ENCODE measurements around the gene LARP4B. TPM values are rescaled to one million over a fixed set of nuclear protein-coding genes. Genes with fewer than 3 reads are reported as not detected.

Gene LARP4B
- total and polyA plus RNA-seq, 2 donors (not counting 1 experiment from before 2014, with no cell fraction given), result 35.6 to 129 TPM

DNA sequence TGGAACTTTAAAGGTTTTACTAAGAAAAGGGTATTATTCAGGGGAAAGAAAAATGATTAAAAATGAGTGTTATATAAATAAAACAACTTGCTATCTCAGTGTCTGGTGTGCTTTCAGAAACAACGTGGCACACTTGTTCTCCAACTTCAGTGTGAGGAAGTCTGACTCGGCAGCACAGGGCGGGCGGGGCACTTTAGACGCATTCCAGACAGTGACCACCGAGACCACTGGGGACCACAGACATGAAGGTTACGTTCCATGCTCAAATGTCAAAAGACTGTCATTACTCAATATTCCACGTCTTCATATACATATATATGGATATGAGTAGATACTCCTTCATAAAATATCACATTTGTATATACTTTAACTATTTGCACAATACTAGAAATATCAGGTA, 87.0 kb downstream of the LARP4B start:
- H3K9me3 Mint-ChIP-seq (ENCODE audit: insufficient read depth), result peaks cover 2% of the 10 kb centered on the region
- H3K27me3 ChIP-seq (replicated peaks in 1 of 4; ENCODE audit: control extremely low read depth in 1 of 4, control insufficient read depth in 3 of 4, insufficient read depth in 4 of 4, low read length in 3 of 4), result no peaks in the 10 kb centered on the region
- H3K4me3 Mint-ChIP-seq, result no peak overlapping the region
- no peak for DNase-seq
- intact Hi-C loops (cut with micrococcal nuclease), result no loop called here
- H3K36me3 ChIP-seq (replicated peaks in 1 of 2; ENCODE audit: control extremely low read depth in 1 of 2, control insufficient read depth in 1 of 2, extremely low read depth in 1 of 2, insufficient read depth in 2 of 2, low read length in 1 of 2), result peaks cover 4 to 69% of the 10 kb centered on the region in 2 experiments
- no peak for ATAC-seq (ENCODE audit: low read depth)
- no peaks in the 10 kb centered on the region for H3K27me3 Mint-ChIP-seq
- no peak overlapping the region for H3K27ac Mint-ChIP-seq
- CTCF ChIA-PET, result no interaction called here
- H3K4me3 ChIP-seq (ENCODE audit: control extremely low read depth in 1 of 5, extremely low read depth in 1 of 5, insufficient read depth in 1 of 5, low read depth in 2 of 5, low read length in 4 of 5), result no peak overlapping the region
- H4K20me1 ChIP-seq (ENCODE audit: control insufficient read depth, insufficient read depth, low read length, poor library complexity, severe bottlenecking), result peaks cover 45% of the 10 kb centered on the region
- no peaks in the 10 kb centered on the region for H3K4me1 ChIP-seq (ENCODE audit: control insufficient read depth in 2 of 2, insufficient read depth in 2 of 2, low read length in 2 of 2)
- H2AFZ ChIP-seq (ENCODE audit: insufficient read depth, low read depth, low read length, poor library complexity, severe bottlenecking), result no peak overlapping the region
- no peak overlapping the region for H3K4me2 ChIP-seq (replicated peaks; ENCODE audit: low read depth, low read length, poor library complexity, severe bottlenecking)
- H3K9ac ChIP-seq (ENCODE audit: low read length), result no peak overlapping the region
- H3K4me1 Mint-ChIP-seq, result peaks cover 21% of the 10 kb centered on the region
- WGBS (ENCODE audit: insufficient coverage), result 92% methylated on average over 4 of the region's 8 CpGs
- TF ChIP-seq, protein P1, sequence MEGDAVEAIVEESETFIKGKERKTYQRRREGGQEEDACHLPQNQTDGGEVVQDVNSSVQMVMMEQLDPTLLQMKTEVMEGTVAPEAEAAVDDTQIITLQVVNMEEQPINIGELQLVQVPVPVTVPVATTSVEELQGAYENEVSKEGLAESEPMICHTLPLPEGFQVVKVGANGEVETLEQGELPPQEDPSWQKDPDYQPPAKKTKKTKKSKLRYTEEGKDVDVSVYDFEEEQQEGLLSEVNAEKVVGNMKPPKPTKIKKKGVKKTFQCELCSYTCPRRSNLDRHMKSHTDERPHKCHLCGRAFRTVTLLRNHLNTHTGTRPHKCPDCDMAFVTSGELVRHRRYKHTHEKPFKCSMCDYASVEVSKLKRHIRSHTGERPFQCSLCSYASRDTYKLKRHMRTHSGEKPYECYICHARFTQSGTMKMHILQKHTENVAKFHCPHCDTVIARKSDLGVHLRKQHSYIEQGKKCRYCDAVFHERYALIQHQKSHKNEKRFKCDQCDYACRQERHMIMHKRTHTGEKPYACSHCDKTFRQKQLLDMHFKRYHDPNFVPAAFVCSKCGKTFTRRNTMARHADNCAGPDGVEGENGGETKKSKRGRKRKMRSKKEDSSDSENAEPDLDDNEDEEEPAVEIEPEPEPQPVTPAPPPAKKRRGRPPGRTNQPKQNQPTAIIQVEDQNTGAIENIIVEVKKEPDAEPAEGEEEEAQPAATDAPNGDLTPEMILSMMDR (IDR thresholded peaks at IDR 0.05), result no peak
- TF ChIP-seq EZH2 (IDR thresholded peaks at IDR 0.05; ENCODE audit: borderline replicate concordance, insufficient read depth, low read depth, low read length, poor library complexity, severe bottlenecking), result no peak
- H3K27ac ChIP-seq (ENCODE audit: low read length in 2 of 2), result no peak overlapping the region
- peaks cover 94% of the 10 kb centered on the region for H3K79me2 ChIP-seq (ENCODE audit: control insufficient read depth, insufficient read depth, low read length)
- POLR2A ChIA-PET, result no interaction called here
- H3K9me3 ChIP-seq (ENCODE audit: control extremely low read depth in 1 of 3, control insufficient read depth in 2 of 3, insufficient read depth in 1 of 3, low read length in 2 of 3), result peaks cover 0 to 1% (median 0%) of the 10 kb centered on the region in 3 donors

DNA sequence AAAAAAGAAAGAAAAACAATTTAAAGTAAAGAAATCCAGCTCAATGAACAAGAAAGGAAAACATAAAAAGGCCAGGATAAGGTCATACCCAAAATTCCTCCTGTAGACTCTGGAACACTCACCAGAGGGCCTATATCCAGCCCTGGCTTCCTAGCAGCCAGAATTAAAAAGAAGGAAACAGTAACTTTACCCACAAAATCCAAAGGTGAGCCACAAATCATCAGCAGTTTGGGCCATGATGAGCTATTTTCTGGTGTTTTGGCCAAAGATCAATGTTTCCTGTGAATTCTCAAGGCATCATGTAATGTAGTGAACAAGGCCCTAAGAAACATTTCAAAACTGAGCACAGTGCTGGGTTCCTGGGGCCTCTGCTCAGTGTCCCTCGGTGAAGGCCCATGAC, 87.8 kb downstream of the LARP4B start:
- no peak overlapping the region for H3K9ac ChIP-seq (ENCODE audit: low read length)
- no peak for ATAC-seq (ENCODE audit: low read depth)
- H3K79me2 ChIP-seq (ENCODE audit: control insufficient read depth, insufficient read depth, low read length), result peaks cover 91% of the 10 kb centered on the region
- no peak overlapping the region for H3K4me2 ChIP-seq (replicated peaks; ENCODE audit: low read depth, low read length, poor library complexity, severe bottlenecking)
- intact Hi-C loops (cut with micrococcal nuclease), result no loop called here
- H2AFZ ChIP-seq (ENCODE audit: insufficient read depth, low read depth, low read length, poor library complexity, severe bottlenecking), result no peak overlapping the region
- H3K4me1 ChIP-seq (ENCODE audit: control insufficient read depth in 2 of 2, insufficient read depth in 2 of 2, low read length in 2 of 2), result no peaks in the 10 kb centered on the region
- CTCF ChIA-PET, result no interaction called here
- H3K9me3 Mint-ChIP-seq (ENCODE audit: insufficient read depth), result no peaks in the 10 kb centered on the region
- POLR2A ChIA-PET, result no interaction called here
- TF ChIP-seq, protein P1 (IDR thresholded peaks at IDR 0.05), result no peak
- TF ChIP-seq EZH2 (IDR thresholded peaks at IDR 0.05; ENCODE audit: borderline replicate concordance, insufficient read depth, low read depth, low read length, poor library complexity, severe bottlenecking), result no peak
- no peaks in the 10 kb centered on the region for H3K27me3 ChIP-seq (replicated peaks in 1 of 4; ENCODE audit: control extremely low read depth in 1 of 4, control insufficient read depth in 3 of 4, insufficient read depth in 4 of 4, low read length in 3 of 4)
- no peak overlapping the region for H3K4me3 ChIP-seq (ENCODE audit: control extremely low read depth in 1 of 5, extremely low read depth in 1 of 5, insufficient read depth in 1 of 5, low read depth in 2 of 5, low read length in 4 of 5)
- H3K4me1 Mint-ChIP-seq, result peaks cover 17% of the 10 kb centered on the region
- H3K4me3 Mint-ChIP-seq, result no peak overlapping the region
- peaks cover 48% of the 10 kb centered on the region for H4K20me1 ChIP-seq (ENCODE audit: control insufficient read depth, insufficient read depth, low read length, poor library complexity, severe bottlenecking)
- H3K27ac Mint-ChIP-seq, result no peak overlapping the region
- H3K27ac ChIP-seq (ENCODE audit: low read length in 2 of 2), result no peak overlapping the region
- DNase-seq, result no peak
- peaks cover 0 to 1% (median 0%) of the 10 kb centered on the region in 3 donors for H3K9me3 ChIP-seq (ENCODE audit: control extremely low read depth in 1 of 3, control insufficient read depth in 2 of 3, insufficient read depth in 1 of 3, low read length in 2 of 3)
- peaks cover 4 to 71% of the 10 kb centered on the region in 2 experiments for H3K36me3 ChIP-seq (replicated peaks in 1 of 2; ENCODE audit: control extremely low read depth in 1 of 2, control insufficient read depth in 1 of 2, extremely low read depth in 1 of 2, insufficient read depth in 2 of 2, low read length in 1 of 2)
- 100% methylated on average over 1 of the region's 1 CpG for WGBS (ENCODE audit: insufficient coverage)
- H3K27me3 Mint-ChIP-seq, result no peaks in the 10 kb centered on the region

Measured in B cell (primary cell).